Activated T-helper 1 cell treated with Interleukin-2 at 50 U/mL for 16 hours (primary cell): ENCODE measurements around the gene RAB3A.

Experiments used
- DNase-seq: peaks from one replicate; pipeline ENCODE4 v3.0.0-alpha.2; 2020; ENCODE audit warnings: low read depth

RAB3A gene, protein sequence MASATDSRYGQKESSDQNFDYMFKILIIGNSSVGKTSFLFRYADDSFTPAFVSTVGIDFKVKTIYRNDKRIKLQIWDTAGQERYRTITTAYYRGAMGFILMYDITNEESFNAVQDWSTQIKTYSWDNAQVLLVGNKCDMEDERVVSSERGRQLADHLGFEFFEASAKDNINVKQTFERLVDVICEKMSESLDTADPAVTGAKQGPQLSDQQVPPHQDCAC

GRCh38 chr19:18203863-18204393 lies at the start of gene RAB3A:
TSS of gene RAB3A (minus strand) at chr19:18204042. CDS start at chr19:18202740, 1,302 bp downstream.
- peak; percentile 99 for DNase-seq

- DNase-seq = no peak
Measured at GRCh38 chr19:18253130-18253529, 49.3 kb upstream of the RAB3A start.

- DNase-seq = no peak
Measured at GRCh38 chr19:18252370-18252717, 48.5 kb upstream of the RAB3A start.

DNA sequence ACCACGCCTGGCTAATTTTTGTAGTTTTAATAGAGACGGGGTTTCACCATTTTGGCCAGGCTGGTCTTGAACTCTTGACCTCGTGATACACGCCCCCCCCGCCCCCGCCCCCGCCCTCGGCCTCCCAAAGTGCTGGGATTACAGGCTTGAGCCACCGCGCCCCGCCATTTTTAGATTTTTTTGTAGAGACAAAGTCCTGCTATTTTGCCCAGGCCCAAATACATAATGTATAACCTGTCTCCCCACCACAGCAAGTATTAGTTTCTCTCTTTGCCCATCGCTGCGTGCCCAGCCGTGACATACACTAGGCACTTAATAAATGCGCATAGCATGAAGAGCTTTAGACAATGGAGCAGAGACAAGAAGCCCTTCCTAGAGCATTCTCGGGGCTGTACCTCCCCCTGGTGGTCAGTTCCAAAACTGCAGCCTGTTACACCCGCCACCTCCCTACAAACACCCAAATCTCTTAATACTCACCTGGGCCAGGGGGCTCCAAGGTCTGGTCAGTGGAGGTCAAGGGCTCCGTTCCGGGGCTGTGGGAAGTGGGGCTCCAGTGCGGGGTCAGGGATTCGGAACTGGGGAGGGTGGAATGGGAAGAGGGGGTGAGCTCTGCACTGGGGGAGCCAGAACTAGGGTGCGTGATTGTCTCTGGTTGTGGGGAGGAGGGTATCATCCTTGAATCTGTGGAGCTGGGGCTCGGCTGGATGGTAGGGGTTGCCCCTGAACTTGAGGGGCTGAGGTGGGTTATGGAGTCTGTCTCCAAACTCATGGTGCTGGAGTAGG lies 47.9 kb upstream of the RAB3A start:
- peak; percentile 64 for DNase-seq

- no peak for DNase-seq
Measured at GRCh38 chr19:18249834-18250233, 46.0 kb upstream of the RAB3A start.

DNA sequence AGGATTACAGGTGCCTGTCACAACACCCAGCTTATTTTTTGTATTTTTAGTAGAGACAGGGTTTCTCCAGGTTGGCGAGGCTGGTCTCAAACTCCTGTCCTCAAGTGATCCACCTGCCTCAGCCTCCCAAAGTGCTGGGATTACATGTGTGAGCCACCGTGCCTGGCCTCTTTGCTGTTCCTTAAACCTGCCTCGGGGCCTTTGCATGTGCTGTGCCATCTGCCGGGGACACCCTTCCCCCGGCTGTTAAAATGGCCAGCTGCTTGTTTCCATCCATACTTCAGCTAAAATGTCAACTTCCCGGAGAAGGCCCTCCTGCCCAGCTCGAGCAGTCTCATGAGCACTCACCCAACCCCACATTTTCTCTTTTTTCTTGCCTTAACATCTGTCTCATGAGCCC lies 41.5 kb upstream of the RAB3A start:
- DNase-seq = no peak

DNA sequence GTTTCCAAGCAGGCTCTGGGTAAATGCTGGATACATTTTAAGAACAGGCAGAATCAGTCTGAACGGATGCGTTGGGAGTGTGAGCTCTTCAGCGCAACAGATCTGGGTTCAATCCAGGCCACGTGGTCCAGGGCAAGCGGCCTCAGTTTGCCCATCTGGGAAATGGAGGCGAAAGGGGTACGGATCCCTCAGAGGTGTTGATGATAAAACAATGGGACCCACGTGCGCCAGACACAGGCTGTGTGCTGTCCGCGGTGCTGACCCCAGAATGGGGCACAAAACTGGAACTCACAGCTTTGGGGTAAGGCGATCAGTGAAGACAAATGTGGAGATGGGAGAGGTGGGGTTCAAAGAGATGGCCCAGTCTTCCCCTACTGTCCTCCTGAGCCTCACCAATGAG lies 35.5 kb upstream of the RAB3A start:
- DNase-seq = no peak

DNA sequence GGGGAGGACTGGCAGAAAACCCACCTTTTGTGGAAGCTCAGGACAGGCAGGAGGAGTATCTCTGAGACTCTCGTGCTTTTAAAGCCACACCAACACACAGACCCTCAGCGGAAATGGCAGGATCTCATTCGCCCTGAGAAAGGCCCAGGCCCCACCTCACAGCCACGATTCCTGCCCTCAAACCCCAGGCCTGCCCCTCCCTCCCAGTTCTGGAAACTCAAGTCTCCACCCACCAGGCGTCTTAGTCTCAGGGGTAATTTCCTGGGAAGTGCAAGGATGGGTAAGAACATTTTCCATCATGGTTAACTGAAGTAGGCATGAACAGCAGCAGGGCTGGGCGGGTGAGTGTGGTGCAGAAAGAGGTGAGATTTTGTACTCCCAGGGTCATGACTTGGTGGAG lies 30.4 kb upstream of the RAB3A start:
- DNase-seq = no peak

- peak; percentile 12 for DNase-seq
Measured at GRCh38 chr19:18233224-18233825, 29.5 kb upstream of the RAB3A start.

GRCh38 chr19:18232540-18233223 lies 28.8 kb upstream of the RAB3A start:
- DNase-seq = no peak

DNA sequence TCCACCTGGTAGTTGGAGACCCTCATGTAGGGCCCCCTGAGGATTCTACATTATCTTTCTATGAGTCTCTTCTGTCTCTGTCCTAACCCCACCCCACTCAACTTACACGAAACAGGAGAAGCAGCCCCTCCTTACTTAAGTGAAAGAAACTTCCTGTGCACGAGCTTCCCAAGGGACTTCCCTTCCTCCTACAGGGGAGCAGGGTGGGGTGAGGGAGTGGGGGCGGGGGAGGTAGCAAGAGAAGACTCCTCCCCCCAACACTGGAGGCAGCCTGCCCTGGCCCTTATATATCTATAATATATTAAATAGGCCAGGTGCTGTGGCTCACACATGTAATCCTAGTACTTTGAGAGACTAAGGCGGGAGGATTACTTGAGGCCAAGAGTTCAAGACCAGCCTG lies 27.9 kb upstream of the RAB3A start:
- no peak for DNase-seq

GRCh38 chr19:18230941-18231734 lies 27.3 kb upstream of the RAB3A start:
- DNase-seq = no peak

DNA sequence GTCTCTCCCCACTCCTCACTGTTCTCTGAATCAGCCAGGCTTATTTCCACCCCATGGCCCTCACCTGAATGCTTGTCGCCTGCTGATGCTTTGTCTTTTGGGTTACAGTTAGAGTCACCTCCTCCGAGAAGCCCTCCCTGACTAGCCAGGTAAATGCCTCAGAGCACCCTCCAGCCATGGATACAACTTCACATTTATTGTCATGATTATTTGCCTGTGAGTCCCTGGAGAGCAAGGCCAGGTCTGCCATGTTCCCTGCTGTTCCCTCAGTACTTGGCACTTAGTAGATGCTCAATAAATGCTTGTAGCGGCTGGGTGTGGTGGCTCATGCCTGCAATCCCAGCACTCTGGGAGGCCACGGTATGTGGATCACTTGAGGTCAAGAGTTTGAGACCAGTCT lies 26.1 kb upstream of the RAB3A start:
- no peak for DNase-seq

GRCh38 chr19:18229474-18229873 lies 25.6 kb upstream of the RAB3A start:
- DNase-seq = no peak

- no peak for DNase-seq
Measured at GRCh38 chr19:18227781-18228271, 24.0 kb upstream of the RAB3A start.

DNA sequence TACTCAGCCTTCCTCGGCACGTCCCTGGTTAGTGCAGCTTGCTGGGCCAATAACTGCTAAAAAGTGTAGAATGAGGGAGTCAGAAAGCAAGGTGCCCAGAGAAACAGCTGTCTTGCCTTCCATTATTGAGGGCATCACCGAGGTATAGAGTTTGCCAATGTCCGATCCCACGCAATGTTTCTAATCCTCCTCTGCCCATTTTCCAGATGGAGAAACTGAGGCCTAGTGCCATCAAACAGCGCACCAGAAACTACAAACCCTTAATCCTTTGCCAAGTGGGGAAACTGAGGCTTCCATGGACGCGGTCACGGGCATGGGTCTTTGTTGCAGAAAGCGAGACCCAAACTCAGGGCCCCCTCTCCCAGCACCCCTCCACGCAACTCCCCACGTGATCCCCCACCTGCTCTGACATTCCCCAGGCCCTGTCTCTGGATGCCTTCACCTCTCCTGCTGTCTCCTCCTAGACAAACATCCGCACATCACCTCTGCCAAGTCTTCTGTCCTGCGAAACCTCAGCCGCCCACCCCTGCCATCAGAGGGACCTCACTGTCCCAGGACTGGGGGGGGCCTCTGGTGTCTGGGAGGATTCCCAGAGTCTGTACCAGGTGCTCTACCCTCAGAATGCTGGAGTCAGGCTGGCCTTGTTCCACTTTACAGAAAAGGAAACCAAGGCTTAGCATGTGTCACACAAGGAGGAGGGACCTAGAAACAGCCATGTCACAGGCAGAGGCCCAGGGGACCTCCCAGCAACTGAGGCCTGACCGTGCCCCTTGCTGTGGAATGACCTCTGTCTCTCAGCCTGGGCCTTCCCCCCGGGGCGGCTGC lies 23.3 kb upstream of the RAB3A start:
- DNase-seq = no peak

- no peak for DNase-seq
Measured at GRCh38 chr19:18225702-18226468, 22.0 kb upstream of the RAB3A start, which contains the start of gene PDE4C. TSS of gene PDE4C (minus strand) at chr19:18226438. CDS start at chr19:18226415, 23 bp downstream.

DNA sequence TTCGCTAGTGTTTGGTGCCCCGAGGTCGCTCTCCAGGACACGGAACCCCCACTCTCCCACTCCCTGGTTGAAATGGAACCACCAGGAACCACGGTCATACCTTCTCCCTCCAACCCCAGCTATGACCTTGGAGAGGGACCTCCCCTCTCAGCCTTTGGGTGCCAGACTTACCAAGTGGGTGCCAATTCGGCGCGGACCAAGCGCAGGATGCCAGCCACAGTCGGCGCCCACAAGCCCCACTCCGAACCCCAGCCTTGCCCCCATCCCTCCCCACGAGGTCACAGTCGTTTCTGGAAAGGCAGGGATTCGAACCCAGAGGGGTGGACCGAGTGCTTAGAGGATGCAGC lies 21.5 kb upstream of the RAB3A start:
- DNase-seq = no peak

DNA sequence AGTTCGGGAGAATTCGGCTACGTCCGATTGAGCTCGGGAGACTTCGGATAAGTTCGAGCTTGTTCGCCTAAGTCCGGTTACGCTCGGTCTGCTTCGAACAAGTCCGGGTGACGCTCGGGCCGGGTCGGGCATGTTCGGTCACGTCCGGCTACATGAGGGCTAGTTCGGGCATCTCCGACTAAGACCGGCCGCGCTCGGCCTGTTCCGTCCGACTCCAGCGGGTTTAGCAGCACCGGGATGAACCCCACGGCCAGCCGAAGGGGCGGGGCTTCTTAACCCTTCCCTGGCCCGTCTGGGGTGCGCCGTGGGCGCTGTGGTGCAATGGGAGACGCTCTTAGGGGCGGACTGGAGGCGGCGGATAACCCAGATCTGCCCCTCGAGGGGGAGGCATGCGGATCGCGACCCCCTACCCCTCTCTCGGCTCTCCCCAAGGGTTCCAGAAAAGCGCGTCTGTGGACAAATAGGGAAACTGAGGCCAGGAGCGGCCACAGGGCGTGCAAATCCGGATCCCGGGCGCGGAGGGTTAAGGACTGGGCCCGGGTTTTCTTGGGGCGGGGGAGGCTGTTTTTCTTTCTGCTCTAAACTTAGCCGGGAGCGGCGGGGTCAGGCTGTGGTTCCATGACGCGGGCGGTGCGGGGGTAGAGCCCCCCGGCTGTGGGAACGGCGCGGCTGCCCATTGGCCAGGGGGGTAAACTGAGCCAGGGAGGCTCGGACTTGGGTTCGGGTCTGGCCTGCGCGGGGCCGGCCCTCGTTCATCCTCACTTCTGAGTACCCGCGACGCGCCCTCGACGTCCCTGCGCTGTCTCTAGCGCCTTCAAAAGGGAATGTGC lies 20.9 kb upstream of the RAB3A start:
- peak; percentile 65 for DNase-seq
